HG03159 (cell line): Measurements from ENCODE around the gene LAMC3.

Experiments
- ATAC-seq: cut with Tn5 transposase; IDR thresholded peaks from one replicate; pipeline ENCODE4 v1.9.1; 2021; ENCODE audit warnings: mild to moderate bottlenecking, moderate library complexity; ENCODE audit not compliant: unreplicated experiment

The LAMC3 gene

DNA sequence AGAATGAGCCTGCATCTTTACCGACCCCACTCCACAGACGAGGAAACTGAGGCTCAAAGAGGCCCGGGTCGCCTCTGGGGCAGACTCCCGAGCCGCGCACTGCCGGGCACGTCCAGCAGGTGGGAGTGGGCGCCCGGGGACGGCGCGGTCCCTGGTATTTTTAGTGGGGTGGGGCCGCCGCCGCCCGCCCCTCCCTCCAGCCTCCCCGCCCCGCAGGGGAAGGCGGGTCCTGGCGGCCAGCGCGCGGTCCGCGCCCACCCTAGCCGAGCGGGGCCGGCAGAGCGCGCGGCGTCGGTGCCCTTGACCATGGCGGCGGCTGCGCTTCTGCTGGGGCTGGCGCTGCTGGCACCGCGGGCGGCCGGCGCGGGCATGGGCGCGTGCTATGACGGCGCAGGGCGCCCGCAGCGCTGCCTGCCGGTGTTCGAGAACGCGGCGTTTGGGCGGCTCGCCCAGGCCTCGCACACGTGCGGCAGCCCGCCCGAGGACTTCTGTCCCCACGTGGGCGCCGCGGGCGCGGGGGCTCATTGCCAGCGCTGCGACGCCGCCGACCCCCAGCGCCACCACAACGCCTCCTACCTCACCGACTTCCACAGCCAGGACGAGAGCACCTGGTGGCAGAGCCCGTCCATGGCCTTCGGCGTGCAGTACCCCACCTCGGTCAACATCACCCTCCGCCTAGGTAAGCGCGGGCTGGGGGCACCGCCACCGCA is at the start of gene LAMC3:
LAMC3 (plus strand) TSS at position 266 of the 710 bp plus-strand sequence; CDS start at position 307, 41 bp downstream.
- no peak for ATAC-seq

DNA sequence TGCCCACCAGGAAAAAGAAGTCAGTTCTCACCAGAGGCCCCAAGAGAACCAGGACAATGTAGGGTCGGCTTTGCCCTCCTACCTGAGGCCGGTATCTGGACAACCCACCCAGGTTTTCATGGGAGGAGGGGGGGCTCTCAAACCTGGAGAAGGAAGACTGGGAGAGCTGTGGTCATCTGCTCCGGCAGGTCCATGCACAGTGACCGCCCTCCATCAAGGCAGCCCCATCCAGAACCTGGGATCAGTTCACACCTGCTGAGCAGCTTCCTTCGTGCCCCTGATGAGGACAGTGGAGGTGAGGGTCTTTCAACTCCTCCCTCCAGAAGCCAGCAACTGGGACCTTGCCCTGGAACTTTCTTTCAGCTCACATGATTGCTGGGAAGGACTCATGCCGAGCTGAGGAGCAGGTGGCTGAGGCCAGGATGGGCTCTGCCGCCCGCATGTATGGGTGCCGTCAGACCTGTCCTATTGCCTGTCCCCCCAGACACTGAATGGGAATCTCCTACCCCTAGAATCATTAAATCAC is 49.1 kb upstream of the LAMC3 start:
- ATAC-seq = no peak

DNA sequence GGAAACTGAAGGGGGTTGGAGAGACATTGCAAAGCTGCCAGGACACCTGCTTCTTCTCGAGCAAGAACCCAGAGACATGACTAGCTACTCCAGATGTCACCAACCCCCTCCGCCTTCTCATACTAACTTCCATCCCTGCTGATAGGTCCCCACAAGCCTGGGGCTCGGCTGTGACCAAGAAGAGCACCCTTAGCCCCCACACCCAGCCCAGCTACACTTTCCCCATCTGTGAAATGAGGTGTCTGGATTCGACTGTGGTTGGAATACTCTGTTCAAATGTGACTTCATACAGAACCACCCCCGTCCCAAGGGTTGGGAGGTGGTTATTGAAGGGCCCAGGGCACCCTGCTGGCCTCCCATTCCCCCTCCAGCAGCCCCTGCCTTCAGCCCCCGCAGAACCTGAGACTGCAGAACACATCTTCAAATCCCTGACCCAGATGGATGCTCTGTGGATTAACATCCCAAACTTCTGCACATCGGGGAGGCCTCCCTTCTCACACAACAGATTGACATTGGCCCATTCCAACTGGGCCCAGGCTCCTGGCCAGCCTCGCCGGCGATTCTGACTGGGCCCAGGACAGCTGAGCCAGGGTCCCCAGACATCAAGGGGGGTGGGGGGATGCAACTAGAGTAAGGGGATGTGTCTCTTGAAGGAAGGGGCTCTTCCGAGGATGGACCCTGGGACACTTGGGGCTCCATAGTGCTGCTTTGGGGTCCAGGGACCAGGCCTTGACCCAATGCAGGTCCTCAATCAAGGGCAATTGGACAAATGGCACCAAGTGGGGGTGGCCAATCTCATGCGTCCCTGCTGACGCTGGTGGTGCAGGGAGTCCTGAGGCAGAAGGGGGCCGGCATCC is 48.2 kb upstream of the LAMC3 start:
- ATAC-seq = no peak

DNA sequence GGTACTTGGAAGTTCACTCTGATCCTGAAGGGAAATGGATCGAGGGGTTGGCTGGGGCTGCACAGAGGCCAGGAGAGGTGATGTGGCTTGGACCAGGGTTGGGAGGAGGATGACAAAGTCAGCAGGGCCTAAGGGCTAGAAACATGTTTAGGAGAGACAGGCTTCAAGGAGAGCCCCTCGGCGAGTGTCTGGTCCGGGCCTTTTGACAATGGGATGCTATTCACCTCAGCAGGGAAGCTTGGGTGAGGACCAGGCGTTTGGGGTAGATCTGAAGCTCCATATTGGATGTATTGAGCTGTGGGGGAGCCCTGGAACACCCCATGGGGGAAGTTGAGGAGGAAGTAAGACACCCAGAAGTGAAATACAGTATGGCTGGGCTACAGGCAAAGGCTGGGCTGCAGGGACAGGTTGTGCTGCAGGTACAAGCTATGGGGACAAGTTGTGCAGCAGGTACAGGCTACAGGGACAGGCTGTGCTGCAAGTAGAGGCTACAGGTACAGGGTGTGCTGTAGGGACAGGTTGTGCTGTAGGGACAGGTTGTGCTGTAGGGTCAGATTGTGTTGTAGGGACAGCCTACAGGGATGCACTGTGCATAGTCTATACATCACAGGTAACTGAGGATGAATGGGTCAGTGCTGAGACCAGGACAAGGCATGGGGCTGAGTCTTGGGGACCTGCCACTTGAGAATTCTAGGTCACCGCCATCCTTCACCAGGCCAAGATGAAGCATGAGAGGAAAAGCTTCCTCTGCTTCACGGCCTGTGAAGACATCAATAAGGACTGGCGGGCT is 47.3 kb upstream of the LAMC3 start:
- no peak for ATAC-seq

DNA sequence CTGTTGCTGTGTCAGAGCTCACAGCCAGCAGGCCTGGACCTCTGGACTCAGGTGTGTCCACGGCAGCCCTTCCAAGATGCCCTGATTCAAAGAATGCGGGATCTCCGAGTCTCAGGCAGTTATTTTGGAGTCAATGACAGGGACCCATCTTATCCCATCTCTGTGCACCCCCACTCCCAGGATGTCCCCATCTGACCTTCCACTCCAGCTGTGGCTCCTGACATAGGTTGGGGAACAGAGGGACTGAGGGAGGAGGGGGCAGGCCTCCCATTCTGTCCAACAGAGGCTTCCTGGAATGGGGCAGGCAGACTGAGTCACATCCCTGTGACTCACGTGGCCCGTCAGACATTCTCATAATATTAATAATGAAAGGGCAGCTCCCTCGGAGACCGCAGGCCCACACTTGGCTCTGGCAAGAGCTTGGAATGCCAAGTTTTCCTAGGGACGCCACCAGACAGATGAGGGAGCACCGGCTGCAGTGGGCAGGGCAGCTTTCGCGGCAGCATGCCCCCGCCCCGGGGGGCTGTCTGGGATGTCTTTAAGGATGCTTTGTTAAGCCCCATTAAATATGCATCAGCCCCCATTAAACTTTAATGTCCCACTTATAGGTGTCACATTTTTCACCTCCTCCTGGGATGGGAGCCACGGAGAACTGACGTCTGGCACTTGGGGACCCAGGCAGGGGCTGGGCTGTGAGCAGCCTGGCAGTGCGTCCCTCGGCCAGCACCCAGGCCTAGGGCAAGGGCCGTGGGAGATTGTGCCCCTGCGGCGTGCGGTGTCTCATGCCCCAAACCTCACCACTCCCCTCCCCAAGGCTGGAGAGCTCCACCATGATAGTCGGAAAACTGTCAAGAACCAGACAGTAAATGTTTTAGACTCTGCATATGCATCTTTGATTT is 46.3 kb upstream of the LAMC3 start:
- no peak for ATAC-seq

DNA sequence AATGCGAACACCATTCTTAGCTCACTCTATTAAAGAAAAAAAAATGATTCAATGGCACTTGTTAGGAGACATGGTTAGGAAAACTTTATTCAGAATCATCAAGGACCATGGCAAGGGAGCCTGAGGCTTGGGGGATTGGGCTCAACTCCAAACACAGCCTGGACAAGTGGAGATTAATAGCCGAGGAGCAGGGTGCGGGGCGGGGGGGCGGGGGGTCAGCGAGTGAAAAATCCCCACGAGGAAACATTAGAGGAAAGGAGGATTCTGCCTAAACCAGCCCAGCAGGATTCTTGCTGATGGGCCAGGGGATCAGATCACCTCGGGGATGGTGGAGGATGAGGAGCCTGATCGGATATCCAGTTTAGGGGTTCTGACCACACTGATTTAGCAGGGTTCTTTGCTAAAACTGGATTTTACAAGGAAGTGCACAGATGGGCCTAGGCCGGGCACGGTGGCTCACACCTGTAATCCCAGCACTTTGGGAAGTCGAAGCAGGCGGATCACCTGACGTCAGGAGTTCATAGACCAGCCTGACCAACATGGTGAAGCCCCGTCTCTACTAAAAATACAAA is 45.6 kb upstream of the LAMC3 start:
- ATAC-seq = no peak

DNA sequence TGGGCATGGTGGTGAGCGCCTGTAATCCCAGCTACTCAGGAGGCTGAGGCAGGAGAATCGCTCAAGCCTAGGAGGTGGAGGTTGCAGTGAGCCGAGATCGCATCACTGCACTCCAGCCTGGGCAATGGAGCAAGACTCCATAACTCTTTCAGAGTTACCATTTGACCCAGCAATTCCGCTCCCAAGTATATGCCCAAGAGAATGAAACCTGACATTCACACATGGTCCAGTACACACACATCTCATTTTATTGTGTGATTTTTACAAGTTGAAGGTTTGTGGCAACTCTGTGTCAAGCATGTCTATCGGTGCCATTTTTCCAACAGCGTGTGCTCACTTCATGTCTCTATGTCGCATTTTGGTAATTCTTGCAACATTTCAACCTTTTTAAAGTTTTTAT is 45.1 kb upstream of the LAMC3 start:
- no peak for ATAC-seq

DNA sequence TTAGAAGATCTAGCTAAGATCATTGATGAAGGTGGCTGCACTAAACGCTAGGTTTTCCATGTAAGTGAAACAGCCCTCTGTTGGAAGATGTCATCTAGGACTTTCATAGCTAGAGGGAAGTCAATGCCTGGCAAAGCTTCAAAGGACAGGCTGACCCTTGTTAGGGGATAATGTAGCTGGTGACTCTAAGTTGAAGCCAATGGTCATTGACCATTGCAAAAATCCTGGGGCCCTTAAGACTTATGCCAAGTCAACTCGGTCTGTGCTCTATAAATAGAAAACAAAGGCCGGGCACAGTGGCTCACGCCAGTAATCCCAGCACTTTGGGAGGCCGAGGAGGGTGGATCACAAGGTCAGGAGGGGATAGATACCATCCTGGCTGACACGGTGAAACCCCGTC is 43.3 kb upstream of the LAMC3 start:
- no peak for ATAC-seq

DNA sequence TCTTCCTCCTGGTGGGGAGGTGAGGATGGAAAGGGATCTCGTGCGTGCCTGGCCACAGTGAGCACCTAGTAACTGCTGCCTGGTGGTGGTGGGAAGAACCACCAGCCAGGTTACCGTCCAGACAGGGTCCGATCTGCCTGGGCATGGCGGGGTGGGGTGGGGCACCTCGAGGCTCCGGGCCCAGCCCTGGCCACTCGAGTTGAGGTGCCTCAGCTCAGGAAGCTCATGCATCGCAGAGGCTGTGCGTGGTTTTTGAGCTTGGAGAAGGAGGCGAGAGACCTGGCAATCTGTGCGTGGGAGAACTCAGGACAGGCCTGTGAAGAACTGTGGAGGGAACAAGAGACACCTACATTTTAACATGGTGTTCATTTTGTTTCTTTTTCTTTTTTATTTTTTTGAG is 38.9 kb upstream of the LAMC3 start:
- ATAC-seq = no peak

DNA sequence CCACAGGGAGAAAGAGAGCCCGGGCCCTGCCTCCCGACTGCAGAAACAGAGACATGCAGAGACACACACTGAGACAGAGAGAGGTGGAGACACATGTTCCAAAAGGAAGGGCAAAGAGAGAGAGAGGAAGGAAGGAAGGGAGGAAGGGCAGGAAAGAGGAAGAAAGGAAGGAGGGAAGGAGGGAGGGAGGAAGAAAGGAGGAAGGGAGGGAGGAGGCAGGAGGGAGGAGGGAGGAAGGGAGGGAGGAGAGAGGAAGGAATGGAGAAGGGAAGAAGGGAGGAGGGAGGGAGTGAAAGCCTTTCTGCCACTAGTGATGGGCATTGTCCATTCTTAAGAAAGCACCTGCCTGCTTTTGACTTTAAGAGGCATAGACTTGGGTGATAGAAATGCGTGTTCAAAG is 38.1 kb upstream of the LAMC3 start:
- no peak for ATAC-seq

DNA sequence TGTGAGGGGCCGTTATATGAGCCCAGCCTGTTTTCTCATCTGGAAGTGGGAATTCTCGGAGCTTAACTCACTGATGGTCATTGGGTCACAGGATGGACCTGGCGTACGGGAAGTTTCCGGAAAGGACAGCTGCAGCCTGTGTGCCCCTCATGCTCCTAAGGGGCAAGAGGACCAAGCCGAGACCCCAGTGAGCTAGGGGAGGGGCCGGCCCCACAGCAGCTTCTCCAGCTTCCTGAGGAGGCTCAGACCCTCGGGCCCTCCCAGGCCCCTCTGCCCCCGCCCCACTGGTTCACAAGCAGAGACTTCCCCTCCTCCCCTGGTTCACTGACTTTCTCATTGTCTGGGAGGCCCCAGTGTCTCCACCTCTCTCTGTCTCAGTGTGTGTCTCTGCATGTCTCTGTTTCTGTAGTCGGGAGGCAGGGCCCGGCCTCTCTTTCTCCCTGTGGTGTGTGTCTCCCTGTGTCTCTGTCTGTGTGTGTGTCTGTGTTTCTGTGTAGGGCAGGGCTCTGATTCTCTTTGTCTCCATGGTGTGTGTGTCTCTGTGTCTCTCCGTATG is 37.6 kb upstream of the LAMC3 start:
- ATAC-seq = no peak

DNA sequence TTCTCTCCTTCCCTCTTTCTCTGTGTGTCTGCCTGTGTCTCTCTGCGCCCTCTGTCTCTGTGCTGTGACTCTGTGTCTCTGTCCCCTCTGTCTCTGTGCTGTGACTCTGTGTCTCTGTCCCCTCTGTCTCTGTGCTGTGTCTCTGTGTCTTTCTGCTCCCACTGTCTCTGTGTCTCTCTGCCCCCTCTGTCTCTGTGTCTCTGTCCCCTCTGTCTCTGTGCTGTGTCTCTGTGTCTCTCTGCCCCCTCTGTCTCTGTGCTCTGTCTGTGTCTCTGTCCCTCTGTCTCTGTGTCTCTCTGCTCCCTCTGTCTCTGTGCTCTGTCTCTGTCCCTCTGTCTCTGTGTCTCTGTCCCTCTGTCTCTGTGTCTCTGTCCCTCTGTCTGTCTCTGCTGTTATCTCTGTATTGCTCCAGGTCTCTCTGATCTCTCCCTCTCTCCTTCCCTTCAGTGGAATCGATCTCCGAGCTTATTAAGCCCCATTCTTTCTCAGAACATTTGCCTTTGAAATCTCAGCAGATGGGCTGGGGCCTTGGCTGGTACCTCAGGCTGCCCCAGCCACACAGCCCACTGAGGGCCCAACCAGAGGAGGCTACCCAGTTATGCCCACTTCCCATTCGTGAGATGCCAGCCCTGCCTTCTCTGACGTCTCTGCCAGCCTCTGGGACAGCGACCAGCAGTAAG is 36.6 kb upstream of the LAMC3 start:
- no peak for ATAC-seq

DNA sequence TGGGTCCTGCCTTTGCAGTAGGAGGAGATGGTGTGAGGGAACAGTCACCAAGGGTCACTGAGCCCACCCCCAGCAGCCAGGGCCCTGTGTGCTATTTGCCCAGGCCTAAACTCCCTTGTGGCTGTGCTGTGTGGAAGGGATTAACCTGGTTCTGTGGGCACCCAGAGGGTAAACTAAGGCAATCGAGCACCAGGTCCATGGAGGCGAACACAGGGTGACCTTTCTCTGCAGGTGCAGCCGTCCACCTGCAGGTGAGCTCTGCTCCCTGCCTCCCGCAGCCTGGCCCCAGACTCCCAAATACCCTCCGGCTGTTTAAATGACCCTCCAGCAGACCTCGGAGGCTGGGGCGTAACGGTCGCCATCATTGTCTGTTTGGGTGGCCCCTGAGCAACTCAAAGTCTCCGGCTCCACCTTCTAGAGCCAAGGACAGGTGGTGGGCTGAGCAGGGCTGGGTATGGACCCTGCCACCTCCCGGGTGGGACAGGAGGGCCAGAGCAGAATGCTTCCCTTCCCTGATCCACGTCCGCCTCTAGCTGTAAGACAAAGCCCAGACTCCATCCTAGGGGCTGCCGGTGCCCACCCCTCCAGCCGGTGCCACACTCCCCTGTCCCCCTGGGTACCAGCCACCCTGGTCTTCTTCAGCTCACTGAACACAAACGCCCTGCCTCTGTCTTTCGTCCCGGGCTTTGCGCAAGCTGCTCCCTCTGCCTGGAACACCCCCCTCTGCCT is 35.9 kb upstream of the LAMC3 start:
- no peak for ATAC-seq

DNA sequence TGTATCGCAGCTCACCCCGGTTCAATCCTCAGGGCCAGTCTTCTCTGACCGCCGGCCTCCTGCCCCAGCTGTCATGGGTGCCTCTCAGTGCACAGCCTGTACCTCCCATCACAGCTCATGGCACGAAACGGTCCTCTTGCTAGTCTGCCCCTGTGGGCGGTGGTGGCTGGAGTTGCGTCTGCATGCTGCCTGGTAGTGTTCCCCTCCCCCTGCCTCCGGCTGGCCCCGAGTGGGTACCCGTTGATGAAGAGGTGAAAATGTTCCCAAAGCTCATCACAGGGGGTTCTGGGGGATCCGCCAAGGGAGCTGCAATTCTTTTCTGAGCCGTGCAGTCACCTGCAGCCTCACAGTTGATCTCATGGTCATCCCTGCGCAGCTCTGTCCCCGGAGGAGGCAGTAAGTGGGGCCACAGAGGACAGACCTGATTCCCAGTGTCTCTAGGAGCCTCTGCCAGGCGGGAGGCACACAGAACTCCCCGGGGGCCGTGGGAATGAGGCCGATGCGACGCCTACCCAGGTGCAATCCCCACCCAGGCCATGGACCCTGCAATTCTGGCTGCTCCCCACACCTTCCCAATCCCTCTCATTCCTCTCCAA is 35.2 kb upstream of the LAMC3 start:
- no peak for ATAC-seq

DNA sequence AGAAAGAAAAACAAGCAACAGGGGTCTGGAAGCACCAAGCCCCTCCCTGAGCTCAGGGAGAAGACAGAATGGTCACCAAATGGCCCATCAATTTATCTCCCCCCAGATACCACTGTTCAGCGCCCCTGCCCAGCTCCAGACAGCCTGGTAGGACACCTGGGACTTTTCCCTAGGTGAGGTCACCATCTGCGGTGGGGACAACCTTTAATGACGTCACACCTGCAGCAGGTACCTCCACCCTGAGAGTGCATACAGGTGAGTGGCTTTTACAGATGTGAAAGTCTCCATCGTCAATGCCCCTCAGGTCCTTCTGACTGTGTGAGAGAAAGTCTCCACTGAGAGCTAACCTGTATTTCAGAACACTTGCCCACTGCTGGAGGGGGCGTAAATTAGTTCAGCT is 34.3 kb upstream of the LAMC3 start:
- no peak for ATAC-seq

DNA sequence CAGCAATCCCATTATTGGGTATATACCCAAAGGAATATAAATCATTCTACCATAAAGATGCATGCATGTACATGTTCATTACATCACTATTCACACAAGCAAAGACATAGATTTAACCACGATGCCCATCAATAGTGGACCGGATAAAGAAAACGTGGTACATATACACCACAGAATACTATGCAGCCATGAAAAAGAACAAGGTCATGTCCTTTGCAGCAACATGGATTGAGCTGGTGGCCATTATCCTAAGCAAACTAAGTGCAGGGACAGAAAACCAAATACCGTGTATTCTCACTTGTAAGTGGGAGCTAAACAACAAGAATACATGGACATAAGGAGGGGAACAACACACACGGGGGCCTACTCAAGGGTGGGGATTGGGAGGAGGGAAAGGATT is 33.8 kb upstream of the LAMC3 start:
- no peak for ATAC-seq

DNA sequence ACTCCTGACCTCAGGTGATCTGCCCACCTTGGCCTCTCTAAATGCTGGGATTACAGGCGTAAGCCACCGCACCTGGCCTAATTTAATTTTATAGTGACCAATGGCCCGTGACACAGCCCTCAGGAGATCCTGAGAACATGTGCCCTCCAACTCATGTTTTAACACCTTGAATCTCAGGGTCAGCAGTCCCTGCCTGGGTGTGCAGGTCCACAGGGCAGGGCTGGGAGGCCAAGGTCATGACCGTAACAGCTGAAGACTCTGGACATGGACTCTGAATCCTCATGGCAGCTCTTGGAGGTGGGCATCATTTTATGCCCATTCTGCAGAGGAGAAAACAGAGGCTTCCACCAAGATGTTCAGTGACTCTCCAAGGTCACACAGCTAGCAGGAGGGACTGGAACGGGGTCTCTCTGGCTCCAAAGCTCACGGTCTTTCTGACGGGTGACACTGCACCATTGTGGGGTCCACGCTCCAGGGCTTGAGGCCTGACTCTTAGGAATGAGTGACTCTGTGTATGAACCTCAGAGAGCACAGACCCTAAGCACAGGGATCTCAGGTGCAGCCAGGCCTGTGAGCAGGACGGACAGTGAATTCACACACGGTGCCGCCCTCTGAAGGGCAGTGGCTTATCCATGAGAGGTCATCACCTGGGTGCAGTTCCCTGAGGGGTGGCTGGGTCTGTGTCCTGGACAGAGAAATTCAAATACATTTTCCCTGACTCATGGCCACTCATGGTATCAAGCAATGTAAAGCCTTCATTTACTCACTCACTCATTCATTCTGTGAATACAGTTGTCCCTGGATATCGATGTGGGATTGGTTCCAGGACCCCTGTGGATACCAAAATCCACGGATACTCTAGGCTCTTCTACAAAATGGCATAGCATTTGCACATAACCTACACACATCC is 32.8 kb upstream of the LAMC3 start:
- no peak for ATAC-seq
